HG03520 (cell line): ENCODE data around the gene CDH18.

Experiments
- ATAC-seq: cut with Tn5 transposase; IDR thresholded peaks from one replicate; pipeline ENCODE4 v1.9.1; 2021; ENCODE audit warnings: mild to moderate bottlenecking, moderate library complexity; ENCODE audit not compliant: unreplicated experiment

Gene CDH18

GRCh38 chr5:19739671-19740070, 248.3 kb downstream of the CDH18 start:
- no peak for ATAC-seq

GRCh38 chr5:19734776-19735175, 253.2 kb downstream of the CDH18 start:
- no peak for ATAC-seq

DNA sequence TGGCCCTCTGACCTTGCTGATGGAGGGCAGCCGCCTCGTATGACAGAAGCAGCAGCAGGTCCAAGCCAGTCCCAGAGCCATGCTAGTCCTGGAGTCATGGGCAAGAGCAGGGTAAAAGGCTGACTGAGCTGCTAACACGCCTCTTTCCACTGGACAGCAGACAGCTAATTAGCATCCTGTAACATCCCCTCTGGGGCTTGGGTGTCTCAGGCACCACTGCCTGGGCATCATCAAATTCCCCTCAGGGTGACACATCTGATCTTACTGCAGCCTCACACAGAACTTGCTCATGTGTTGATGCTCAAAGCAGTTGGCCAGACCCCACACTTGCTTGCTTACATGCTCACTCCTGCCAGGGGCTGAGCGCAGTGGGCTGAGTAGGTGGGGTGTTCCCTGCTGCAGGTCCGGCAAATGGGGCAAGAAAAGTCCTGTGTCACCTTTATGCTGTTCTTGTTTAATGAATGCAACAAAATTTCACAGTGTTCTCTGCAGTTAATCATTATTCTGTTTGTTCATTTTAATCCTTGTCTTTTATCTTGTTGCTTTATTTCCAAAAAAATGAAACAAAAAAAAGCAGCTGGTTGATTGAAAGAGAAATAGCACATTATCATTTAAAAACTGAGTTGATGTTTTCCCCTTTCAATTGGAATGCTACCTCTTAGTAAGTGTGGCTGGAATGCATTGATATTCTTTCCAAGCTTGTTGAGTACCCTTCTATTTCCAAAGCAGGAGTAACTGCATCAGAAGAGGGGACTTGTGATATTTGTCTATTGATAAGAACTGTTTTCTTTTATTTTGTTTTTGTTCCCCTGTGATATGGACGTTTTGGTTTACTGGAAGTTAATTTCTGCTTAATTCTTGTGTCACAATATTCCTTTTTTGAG, 254.1 kb downstream of the CDH18 start:
- no peak for ATAC-seq

- ATAC-seq = no peak
Measured at GRCh38 chr5:19728571-19728970, 259.4 kb downstream of the CDH18 start.

- no peak for ATAC-seq
Measured at GRCh38 chr5:19719109-19719508, 268.9 kb downstream of the CDH18 start.

- no peak for ATAC-seq
Measured at GRCh38 chr5:19713740-19714139, 274.3 kb downstream of the CDH18 start.

- ATAC-seq = no peak
Measured at GRCh38 chr5:19709403-19709802, 278.6 kb downstream of the CDH18 start.

GRCh38 chr5:19706776-19707175, 281.2 kb downstream of the CDH18 start:
- no peak for ATAC-seq

DNA sequence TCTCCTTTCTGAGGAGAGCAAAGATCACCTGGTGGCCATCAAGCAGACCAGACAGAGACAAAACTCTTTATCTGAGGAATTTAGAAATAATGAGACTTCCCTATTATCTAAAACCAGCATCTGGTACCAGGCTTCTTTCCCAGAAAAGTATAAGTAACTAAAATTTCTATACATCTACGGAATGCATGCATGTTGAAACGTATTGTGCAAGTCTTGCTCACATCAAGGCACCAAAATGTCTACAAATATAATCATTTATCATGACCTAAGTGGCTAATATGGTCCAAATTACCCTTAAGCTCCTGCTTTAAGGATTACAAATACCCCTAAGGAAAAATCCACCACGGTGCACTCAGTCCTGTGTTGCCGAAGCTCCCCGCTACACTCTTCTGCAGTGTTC, 286.3 kb downstream of the CDH18 start:
- ATAC-seq = no peak

DNA sequence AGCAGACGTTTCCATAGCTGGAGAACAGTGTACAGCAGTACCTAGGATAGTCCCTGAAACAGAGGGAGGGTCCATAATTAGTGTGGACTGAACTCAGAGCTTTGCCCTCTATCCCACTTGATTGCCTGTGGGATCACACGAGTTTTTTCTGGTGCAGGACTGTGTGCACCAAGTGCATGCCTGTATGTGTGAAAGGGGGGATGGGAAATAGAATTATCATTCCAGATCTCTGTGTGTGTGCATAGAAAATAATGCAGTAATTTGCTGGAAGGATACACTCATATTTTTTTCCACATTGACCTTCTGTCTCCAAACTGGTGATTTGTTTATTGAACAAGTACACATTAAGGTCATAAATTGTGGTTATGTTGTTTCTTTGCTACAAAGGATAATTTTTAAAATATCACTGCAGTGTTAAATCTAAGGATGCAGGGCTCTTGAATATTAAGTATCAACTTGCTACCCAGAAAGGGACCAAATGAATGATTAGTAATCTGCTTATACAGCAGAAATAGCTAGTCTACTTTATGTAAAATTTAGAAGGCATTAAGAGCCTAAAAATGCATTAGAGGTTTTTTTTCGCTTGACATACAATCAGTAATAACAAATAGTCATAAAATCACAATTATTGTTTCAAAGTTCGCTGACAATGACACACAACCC, 292.9 kb downstream of the CDH18 start:
- ATAC-seq = no peak

DNA sequence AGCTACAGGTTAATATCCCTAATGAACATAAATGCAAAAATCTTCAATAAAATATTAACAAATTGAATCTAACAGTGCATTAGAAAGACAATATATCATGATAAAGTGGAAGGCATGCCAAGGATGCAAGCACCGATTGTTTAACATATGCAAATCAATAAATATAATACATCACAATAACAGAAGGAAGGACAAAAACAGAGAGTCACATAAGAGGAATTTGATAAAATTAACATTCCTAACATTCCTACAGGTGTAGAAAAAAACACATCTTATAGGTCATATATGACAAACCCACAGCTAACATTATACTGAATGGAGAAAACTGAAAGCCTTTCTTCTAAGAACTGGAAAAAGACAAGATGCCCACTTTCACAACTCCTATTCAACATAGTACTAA, 297.0 kb downstream of the CDH18 start:
- no peak for ATAC-seq

DNA sequence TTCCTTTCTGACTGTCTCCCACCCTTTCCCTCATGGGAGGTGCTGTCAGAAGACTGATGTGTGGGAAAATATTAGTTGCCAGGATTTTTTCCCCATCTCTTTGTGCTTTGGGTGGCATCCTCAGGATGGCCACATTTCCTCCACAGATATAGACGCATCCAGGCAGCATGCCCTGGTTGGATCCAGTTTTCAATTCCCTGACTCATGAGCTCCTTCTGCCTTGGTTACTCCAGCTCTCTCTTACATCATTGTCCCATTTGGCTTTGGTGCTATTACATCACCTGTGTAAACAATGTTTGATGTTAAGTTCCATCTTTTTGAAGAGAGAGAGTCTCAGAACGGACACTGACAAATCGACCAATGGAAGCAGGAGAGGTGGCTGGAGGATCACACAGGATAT, 302.5 kb downstream of the CDH18 start:
- ATAC-seq = no peak

GRCh38 chr5:19676895-19677294, 311.1 kb downstream of the CDH18 start:
- no peak for ATAC-seq

DNA sequence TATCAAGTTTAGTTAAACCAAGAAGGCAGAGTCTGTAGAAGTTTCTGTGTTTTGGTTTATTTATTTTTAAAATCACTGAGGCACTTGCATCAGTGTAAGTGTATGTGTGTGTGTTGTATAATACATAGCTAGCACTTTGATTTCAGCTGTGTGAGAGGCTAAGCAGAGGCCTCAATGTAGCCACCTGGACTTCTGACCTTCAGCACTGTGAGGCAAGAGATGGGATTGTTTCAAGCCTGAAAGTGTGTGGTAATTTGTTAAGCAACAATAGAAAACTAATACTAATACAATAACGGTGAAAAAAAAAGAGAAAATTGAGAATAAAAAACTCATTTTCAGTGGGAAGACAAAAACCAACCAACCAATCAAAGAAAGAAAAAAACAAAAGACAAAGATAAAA, 327.3 kb downstream of the CDH18 start:
- no peak for ATAC-seq

GRCh38 chr5:19655627-19656026, 332.4 kb downstream of the CDH18 start:
- ATAC-seq = no peak

- ATAC-seq = no peak
Measured at GRCh38 chr5:19638461-19638860, 349.5 kb downstream of the CDH18 start.

GRCh38 chr5:19630876-19631275, 357.1 kb downstream of the CDH18 start:
- no peak for ATAC-seq

- ATAC-seq = no peak
Measured at GRCh38 chr5:19626211-19626610, 361.8 kb downstream of the CDH18 start.

GRCh38 chr5:19625562-19625961, 362.4 kb downstream of the CDH18 start:
- no peak for ATAC-seq

- ATAC-seq = no peak
Measured at GRCh38 chr5:19619571-19619970, 368.4 kb downstream of the CDH18 start.

DNA sequence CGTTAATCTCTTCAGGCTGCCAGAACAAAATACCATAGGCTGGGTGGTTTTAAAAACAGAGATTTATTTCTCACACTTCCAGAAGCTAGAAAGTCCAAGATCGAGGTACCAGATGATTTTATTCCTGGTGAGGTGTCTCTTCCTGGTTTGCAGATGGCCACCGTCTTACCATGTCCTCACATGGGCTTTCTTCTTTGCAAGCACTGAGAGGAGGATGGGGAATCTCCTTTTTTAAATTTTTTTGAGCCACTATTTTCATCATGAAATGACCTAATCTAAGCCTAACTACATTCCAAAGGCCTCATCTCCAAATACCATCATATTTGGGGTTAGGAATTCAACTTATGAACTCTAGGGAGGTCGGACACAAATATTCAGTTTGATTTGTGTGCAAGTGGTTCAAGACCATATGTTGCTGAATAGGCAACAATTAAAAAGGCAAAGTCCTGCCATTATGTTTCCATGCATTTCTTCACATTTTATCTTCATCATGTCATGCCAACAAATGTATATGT, 371.2 kb downstream of the CDH18 start:
- no peak for ATAC-seq

GRCh38 chr5:19615661-19616060, 372.3 kb downstream of the CDH18 start:
- no peak for ATAC-seq
